Lower lobe of right lung (tissue), 2 donors: Measurements from ENCODE around the gene NDUFA7. TPM values are rescaled to one million over a fixed set of nuclear protein-coding genes. Genes with fewer than 3 reads are reported as not detected.
A peak's percentile ranks its signal among the peaks of the same experiment; 100 is the strongest.

ENCODE experiments used
- ATAC-seq, 2 donors: fragments of 200-7000 bp; cut with Tn5 transposase; one replicate each; pipeline ENCODE4 v1.9.1; 2020 to 2022; ENCODE audit warnings: mild to moderate bottlenecking in 2 of 2, moderate library complexity in 2 of 2
- DNase-seq: peaks from one replicate; pipeline ENCODE4 v3.0.0-alpha.2; 2020
- H3K27ac ChIP-seq: fragments of 200-600 bp; one replicate; pipeline ENCODE4 v1.8.0; 2022
- H3K27me3 ChIP-seq: fragments of 200-600 bp; one replicate; pipeline ENCODE4 v1.8.0; 2022; ENCODE audit warnings: low read depth
- H3K36me3 ChIP-seq: fragments of 200-600 bp; one replicate; pipeline ENCODE4 v1.8.0; 2022; ENCODE audit warnings: mild to moderate bottlenecking
- H3K4me1 ChIP-seq: fragments of 200-600 bp; one replicate; pipeline ENCODE4 v1.8.0; 2022
- H3K4me3 ChIP-seq: fragments of 200-600 bp; one replicate; pipeline ENCODE4 v1.8.0; 2022; ENCODE audit warnings: mild to moderate bottlenecking
- H3K9me3 ChIP-seq: fragments of 200-600 bp; one replicate; pipeline ENCODE4 v1.8.0; 2022
- intact Hi-C: fragments of 100-400 bp; cut with DNase I; formaldehyde crosslinking; loops from one replicate; pipeline ENCODE4 v1.11.0; 2022
- total RNA-seq: library from RNA; stranded (reverse); fragmentation: NEBNext Ultra II Directional; extraction: Animal tissue kit (Norgen Biotek cat#: 25700); gene quantifications from one replicate; pipeline ENCODE4 v1.2.1, GENCODE V29; 2021
- TF ChIP-seq, protein P1 (sequence below): fragments of 200-600 bp; IDR thresholded peaks from one replicate; pipeline ENCODE4 v1.8.0; 2022; ENCODE audit warnings: antibody characterized with exemption, mild to moderate bottlenecking
- donor health status: DM: no; HTN: yes; CAD: no; lungs with severe emphysema.

The NDUFA7 gene
- total RNA-seq, 1 donor from 2014 or later: 41.9 TPM

GRCh38 chr19:8336660-8337059 lies 15.5 kb upstream of the NDUFA7 start:
- peaks cover 30% of the 10 kb centered on the region for H3K27me3 ChIP-seq
- ATAC-seq (no peak), DNase-seq (no peak)
- no peaks in the 10 kb centered on the region for H3K9me3 ChIP-seq
- H3K4me1 ChIP-seq: peaks cover 45% of the 10 kb centered on the region
- H3K4me3 ChIP-seq: no peak overlapping the region
- intact Hi-C loops: no loop called here
- H3K36me3 ChIP-seq: peaks cover 18% of the 10 kb centered on the region
- H3K27ac ChIP-seq: no peak overlapping the region
- TF ChIP-seq, protein P1, sequence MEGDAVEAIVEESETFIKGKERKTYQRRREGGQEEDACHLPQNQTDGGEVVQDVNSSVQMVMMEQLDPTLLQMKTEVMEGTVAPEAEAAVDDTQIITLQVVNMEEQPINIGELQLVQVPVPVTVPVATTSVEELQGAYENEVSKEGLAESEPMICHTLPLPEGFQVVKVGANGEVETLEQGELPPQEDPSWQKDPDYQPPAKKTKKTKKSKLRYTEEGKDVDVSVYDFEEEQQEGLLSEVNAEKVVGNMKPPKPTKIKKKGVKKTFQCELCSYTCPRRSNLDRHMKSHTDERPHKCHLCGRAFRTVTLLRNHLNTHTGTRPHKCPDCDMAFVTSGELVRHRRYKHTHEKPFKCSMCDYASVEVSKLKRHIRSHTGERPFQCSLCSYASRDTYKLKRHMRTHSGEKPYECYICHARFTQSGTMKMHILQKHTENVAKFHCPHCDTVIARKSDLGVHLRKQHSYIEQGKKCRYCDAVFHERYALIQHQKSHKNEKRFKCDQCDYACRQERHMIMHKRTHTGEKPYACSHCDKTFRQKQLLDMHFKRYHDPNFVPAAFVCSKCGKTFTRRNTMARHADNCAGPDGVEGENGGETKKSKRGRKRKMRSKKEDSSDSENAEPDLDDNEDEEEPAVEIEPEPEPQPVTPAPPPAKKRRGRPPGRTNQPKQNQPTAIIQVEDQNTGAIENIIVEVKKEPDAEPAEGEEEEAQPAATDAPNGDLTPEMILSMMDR: no peak

DNA sequence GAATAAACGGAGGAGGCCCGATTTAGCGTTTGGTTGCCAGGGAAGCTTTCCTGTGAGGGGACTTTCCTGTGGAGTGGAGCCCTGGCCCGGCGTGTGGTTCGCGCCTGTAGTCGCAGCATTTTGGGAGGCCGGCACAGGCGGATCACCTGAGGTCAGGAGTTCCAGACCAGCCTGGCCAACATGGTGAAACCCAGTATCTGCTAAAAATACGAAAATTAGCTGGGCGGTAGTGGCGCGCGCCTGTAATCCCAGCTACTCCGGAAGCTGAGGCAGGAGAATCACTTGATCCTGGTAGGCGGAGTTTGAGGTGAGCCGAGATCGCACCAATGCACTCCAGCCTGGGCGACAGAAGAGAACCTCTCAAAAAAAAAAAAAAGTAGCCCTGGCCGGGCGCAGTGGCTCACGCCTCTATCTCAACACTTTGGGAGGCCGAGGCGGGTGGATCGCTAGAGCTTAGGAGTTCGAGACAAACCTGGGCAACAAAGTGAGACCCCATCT lies 14.9 kb upstream of the NDUFA7 start:
- H3K4me3 ChIP-seq: peak overlapping the region; percentile 37

GRCh38 chr19:8335343-8336071 lies 14.3 kb upstream of the NDUFA7 start:
- no peak overlapping the region for H3K27ac ChIP-seq
- no peaks in the 10 kb centered on the region for H3K9me3 ChIP-seq
- peak overlapping the region; percentile 37 for H3K4me3 ChIP-seq
- peaks cover 38% of the 10 kb centered on the region for H3K4me1 ChIP-seq
- no peak for DNase-seq
- H3K36me3 ChIP-seq: peaks cover 24% of the 10 kb centered on the region
- intact Hi-C loops: no loop called here
- H3K27me3 ChIP-seq: peaks cover 30% of the 10 kb centered on the region
- ATAC-seq: peak in 1 of 2 donors; percentile 50
- TF ChIP-seq, protein P1: no peak

More for the DNA sequence above, 14.9 kb upstream of the NDUFA7 start:
- no peak for DNase-seq
- intact Hi-C loops: no loop called here
- peaks cover 41% of the 10 kb centered on the region for H3K4me1 ChIP-seq
- H3K27ac ChIP-seq: no peak overlapping the region
- no peaks in the 10 kb centered on the region for H3K9me3 ChIP-seq
- no peak for ATAC-seq
- H3K36me3 ChIP-seq: peaks cover 23% of the 10 kb centered on the region
- TF ChIP-seq, protein P1: no peak
- H3K27me3 ChIP-seq: peaks cover 30% of the 10 kb centered on the region

DNA sequence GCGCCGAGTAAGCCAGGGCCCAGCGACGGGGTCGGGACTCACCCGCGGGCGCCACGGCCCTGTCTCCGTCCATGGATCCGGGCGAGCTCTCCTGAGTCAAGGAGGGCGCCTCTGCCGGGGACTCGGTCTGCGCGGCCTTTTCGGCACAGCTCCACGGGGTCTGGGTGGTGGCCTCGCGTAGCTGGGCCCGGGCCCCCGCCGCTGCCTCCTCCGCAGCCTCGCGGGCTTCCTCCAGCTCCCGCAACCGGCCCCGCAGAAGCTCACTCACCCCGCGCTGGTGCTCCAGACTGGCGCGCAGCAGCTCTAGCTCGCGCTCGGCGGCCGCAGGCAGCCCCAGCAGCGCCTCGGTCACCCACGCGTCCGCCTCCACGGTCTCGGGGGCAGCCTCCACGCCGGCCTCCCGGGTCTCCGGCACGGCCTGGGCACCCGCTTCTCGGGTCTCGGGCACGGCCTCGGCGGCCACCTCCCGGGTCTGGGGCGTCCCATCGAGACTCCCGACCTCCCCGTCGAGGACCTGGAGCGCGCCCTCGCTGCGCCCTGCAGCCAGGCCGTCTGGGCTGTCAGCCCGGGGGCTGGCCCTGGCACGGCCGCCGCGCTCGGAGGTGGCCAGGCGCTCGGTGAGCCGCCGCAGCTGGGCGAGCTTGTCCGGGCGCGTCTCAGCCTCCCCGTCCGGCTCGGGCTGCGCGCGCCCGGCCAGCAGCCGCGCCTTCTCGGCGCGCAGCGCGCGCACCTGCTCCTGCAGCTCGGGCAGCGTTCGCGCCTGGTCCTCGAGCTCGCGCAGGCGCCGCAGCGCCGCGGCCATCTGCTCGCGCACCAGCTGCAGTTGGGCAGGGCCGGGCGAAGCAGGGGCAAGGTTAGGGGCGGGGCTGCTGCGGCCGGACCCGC lies 13.5 kb upstream of the NDUFA7 start:
- intact Hi-C loops: no loop called here
- DNase-seq: peak; percentile 73
- peak; percentile 81 to 84 for ATAC-seq
- Histone ChIP-seq H3K4me1 (peaks cover 30% of the 10 kb centered on the region), H3K27me3 (peaks cover 30% of the 10 kb centered on the region), H3K9me3 (no peaks in the 10 kb centered on the region), H3K36me3 (peaks cover 29% of the 10 kb centered on the region), H3K4me3 (peak overlapping the region; percentile 37), H3K27ac (no peak overlapping the region)
- TF ChIP-seq, protein P1: no peak

- H3K4me3 ChIP-seq: no peak overlapping the region
- intact Hi-C loops: no loop called here
- no peaks in the 10 kb centered on the region for H3K9me3 ChIP-seq
- ATAC-seq (no peak), DNase-seq (no peak)
- H3K27me3 ChIP-seq: peaks cover 30% of the 10 kb centered on the region
- H3K36me3 ChIP-seq: peaks cover 32% of the 10 kb centered on the region
- H3K4me1 ChIP-seq: peaks cover 23% of the 10 kb centered on the region
- H3K27ac ChIP-seq: no peak overlapping the region
- TF ChIP-seq, protein P1: no peak
Measured at GRCh38 chr19:8333767-8334457, 12.7 kb upstream of the NDUFA7 start.
